NCI-H2107 treated with DMSO at 0.1 percent for 48 hours (cell line): ENCODE data around the gene CBX2.

Experiments used
- DNase-seq: peaks from one replicate; lab custom pipeline; 2025; ENCODE audit not compliant: unreplicated experiment; lab: John Stamatoyannopoulos, UW

CBX2 gene

DNA sequence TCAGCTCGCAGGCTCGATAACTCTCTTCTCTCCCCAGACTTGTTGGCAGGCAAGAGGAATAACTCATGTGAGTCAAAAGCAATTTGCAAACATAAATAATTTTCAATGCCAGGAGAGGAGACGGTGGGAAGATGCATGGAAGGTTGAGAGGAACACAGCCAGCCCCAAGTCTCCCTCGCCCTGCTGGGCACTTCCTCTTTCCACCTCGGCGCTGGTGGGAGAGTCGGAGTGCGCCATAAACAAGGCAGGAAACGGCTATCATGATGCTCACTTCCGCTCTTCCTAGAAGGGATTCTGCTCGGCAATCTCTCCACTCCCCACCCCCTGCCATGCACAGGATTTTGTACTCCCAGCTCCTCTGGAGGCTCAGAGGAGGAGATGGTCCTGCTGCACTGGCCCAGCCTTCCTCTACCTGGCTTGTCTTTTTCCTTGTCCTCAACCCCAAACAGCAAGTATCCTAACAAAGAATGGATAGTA lies 48.3 kb downstream of the CBX2 start:
- DNase-seq = no peak

DNA sequence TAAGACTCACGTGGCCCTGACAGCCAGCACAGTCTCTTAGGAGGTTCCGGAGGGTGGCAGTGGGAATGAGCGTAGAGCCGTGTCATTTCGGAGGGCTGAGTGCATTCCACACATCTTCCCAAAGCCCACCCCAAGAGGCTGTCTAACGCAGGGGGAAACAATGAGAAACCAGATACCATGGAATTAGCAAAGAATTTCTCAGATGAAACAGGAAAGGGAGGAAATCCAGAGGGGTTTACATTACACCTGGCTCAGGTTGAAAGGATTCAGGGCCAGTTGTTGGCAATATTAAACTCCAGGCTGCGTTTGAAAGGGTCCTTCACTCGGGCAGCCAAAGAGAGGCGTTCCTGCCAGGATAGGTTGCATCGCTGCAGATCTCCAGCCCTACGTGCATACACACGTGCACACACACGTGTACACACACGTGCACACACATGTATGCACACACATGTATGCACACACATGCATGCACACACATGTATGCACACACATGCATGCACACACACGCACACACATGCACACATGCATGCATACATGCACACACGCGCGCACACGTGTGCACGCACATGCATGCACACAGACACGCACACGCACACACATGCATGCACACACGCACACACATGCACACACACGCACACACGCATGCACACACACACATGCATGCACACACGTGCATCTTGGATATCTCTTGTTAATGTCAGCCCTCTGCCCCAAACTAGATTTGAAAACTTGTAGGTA lies 49.1 kb downstream of the CBX2 start:
- no peak for DNase-seq

DNA sequence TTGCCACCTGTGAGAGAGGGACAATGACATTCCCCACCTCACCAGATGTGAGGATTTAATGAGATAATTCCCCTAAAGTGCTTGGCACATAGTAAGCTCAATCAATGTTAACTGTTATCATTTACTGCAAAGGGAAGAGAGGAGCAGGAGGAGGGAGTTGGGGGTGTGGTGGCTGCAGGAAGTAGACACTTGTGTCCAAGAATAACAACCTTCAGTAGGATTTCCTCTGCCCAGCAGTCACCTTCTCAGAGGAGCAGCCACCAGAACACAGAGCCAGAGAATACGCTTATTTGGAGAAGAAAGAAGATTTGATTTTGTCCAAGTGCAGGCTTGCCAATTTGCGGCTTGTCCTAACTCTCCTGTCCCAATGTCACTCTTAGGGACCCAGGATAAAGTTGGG lies 51.1 kb downstream of the CBX2 start:
- DNase-seq = no peak

DNA sequence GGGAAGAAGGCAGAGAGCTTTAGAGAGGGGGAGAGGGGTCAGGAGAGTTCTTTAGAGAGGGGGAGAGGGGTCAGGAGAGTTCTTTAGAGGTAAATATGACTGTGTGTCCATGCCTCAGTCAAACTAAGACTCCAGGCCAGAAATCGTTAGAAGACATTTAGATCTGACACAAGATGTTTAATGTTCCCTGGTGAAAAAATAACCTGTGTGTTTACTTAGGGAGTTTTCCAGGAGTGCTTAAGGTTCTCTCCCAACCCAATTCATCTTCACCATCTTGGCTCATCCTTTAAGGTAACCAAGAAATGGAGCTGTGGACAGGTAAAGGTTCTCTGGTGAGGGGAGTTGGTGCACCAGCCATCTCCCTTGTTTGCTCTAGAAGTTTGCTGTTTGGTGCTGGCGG lies 51.5 kb downstream of the CBX2 start:
- DNase-seq = no peak

DNA sequence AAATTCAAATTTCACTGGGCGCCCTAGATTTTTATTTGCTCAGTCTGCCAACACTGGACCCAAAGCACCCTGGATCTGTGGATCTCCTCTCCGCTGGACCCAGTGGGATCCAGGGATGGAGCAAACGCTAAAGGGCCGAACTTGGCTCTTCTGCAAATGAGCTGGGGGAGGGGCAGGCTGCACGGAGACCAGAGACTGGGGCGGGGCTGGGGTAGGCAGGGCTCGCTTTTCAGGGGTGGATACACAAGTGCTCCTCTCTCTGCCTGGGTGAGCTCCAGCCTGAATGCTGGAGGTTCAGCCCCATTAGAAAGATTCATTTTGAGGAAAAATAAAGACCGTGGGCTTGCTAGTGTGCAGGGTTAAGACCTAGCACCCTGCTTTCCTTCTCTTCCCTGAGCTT lies 52.4 kb downstream of the CBX2 start:
- no peak for DNase-seq

DNA sequence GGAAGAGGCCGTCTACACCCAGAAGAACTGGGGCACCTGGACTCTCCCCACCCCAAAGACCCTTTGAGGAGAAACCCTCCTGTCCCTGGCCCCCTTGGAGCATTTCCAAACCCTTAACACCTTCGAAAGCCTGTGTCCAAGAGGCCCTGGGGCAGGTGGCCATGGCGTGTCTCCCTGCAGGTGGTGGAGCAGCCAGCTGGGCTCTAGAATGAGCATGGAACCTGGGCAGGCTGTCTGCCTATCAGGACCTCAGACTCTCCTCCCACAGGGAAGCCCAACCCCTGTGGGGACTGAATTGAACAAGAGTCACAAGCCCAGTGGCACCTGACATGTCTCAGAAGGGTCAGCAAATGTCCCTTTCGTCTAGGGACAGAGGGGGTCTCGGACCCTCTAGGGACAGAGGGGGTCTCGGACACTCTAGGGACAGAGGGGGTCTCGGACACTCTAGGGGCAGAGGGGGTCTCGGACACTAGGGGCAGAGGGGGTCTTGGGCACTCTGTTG lies 52.9 kb downstream of the CBX2 start:
- DNase-seq = no peak

DNA sequence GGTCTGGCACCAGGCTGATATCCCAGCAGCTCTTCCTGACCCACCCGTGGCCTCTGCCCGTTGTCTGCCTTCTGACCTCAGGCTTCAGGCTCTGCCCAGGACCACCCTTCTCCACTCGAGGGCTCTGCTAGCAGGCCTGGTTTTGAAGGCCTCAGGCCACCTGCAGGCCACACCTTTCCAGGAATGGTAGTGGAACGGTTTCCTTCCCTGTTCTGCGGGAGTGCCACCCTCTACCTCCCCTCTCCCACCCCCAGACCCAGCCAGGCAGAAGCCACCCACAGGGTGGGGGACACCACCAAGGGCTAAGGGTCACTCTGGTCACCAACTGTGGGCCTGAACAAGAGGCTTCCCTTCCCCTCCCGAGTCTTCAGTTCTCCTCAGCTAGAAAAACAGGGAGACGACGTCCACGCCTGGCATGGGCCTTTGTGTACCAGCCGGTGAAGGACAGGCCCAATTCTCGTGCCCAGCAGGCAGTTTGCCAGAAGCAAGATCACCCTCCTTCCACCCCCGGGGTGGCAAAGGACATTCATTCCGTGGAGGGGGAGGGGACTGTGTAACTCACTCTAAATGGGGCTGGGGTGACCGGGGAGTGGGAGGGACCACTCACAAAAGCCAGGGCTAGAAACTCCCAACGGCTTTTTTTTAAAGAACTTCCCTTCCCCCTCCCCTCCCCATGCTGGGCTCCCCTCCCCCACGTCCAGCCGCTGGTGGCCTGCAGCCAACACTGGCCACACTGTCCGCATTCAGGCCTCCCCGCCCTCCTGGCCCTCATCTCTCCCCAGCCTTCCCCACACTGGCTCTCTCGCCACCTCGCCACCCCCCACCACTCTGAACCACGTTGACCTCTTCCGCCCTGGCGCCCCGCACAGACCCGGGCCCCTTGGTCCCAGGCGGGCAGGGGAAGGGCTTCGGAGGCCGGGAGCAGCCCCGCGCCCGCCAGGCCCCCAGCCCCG lies 53.6 kb downstream of the CBX2 start:
- no peak for DNase-seq

DNA sequence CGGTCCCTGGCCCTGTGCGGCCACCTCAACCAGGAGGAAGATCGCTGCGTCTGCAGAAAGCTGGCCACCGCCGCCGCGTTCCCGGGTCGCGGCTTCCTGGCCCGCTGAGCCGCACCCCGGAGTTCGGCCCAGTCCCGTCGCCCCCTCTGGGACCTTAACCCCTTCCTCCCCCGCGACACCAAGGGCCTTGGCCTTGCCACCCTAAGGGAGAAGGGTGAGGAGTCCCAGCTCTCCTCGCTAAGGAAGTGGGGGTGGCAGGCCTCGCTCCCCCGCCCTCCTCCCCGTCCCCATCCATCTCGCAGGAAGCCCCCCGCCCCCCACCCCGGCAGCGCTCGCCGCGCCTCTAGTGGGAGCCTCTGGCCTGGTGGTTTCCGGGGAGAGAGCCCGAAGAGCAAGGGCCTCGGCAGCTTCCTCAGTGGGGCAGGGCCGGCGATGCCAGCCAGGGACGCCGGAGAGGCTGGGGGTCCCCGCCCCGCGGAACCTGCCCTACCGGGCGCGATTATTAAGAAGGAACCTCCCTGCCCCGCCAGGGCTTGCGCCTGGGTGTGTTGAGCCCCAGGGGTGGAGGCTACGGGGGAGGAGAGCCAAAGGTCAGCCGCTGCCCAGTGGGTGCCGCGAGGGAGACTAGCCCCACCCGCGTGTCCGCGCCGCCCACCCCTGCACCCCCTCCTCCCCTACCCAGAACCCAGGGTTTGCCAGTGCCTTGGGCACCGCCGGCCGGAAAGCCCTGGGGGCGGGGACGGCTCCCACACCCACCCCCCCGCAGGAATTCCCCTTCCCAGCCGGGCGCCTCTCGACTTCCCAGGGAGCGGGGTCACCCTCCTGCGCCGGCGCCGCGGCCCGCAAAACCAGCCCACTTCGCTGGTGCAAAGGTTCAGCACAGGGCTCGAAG lies 54.5 kb downstream of the CBX2 start:
- DNase-seq = no peak

DNA sequence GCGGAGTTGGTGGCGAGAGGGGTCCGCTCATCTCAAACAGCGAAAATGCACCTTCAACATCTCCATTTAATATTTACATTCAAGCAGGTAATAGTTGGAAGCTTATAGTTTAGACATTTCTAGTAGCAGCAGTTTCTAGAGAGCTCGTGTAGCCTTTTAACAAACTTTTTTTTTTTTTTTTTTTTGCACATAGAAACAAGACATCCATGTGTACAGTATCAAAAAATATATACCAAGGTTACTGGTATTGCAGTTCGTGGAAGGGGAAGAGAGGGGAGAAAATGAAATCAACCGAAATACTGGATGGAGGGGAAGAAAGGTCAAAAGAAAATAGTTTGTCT lies 55.1 kb downstream of the CBX2 start:
- no peak for DNase-seq

DNA sequence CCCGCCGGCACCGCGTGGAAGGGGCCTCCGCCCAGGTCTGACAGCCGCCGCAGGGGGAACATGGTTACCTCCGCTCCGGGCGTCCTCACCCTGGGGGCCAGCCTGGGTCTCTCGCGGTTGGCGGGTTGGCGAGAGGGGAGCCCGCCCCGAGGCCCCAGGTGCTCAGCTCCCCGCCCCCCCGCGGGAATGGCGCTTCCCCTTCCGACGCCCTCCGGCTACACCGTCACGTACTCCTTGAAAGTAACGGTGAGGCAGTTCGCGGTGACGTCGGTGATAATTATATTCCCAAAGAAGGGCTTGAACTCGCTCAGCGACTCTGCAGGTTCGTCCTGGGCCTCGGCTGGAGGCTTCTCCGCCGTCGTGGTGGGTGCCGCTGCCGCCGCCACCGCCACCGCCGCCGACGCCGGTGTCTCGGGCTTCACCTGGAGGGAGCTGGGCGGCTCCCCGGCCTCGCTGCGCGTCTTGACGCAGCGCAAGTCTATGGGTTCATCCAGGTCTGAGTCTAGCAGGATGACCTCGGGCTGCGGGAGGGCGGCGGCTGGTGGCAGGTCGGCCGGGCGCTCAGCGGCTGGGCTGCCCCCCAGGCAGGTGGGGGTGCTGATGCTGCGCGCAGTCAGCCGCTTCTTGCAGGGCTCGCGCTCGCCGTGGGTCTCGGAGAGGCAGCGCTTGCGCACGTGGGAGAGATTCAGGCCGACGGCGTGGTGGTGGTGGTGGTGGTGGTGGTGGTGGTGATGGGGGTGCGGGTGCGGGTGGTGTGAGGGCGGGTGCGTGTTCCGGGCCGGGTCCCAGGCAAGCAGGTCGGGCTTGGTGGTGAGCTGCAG lies 56.0 kb downstream of the CBX2 start:
- DNase-seq = no peak

DNA sequence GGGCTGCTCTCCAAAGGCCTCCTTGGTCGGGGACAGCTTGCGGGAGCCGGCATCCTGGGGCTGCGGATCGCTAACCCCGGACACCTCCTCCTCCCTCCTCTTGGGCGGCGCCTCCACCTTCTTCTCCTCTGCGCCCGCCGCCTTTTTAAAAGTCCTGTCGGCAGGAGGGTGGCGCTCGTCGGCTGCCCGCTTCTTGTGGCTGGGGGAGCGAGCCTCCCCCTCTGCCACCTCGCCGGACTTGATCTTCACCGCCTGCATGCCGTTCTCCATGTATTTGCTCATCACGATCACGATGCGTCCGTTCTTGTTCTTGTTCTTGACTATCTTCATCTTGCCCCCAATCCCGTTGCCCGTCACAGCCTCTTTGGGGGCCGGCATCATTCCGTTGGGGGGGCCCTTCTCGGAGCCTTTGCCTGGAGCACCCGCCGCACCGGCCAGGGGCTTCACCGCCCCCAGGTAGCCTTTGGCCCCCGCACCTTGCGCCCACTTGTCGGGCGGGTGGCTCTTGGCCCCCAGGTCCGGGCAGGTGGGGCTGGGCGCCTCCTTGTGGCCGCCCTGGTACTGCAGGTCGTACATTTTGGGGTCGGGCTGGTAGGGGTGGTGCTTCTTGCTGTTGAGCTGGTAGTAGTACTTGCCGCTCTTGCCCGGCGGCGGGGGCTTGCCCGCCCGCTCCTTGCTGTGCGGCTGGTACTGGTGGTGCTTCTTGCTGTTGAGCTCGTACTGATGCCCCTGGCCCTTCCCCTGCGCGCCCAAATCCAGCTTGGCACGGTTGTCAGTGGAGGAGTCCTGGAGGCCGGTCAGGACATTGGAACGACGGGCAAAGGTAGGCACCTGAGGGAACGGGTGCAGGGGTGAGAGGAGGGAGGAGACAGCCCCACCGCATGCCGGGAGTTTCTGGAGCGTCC lies 56.9 kb downstream of the CBX2 start:
- no peak for DNase-seq

DNA sequence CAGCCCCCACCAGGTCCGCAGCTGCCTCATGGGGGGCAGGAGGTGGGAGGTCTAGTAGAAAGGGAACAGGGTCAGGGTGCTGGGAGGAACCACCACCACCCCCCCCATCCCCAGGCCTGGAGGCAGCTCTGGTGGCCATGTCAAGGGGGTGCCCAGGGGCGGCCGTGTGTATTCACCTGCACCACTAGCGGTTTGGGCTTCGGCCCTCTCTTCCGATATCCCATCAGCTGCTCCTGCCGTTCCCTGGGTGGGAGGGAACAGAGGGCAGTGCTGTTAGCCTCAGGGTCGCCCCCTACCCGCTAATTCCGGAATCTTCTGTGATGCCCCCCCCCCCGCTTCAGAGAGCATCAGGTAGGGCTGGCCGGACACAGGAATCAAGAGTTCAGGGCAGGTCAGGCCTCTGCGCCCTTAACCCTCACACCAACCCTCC lies 57.5 kb downstream of the CBX2 start:
- no peak for DNase-seq

DNA sequence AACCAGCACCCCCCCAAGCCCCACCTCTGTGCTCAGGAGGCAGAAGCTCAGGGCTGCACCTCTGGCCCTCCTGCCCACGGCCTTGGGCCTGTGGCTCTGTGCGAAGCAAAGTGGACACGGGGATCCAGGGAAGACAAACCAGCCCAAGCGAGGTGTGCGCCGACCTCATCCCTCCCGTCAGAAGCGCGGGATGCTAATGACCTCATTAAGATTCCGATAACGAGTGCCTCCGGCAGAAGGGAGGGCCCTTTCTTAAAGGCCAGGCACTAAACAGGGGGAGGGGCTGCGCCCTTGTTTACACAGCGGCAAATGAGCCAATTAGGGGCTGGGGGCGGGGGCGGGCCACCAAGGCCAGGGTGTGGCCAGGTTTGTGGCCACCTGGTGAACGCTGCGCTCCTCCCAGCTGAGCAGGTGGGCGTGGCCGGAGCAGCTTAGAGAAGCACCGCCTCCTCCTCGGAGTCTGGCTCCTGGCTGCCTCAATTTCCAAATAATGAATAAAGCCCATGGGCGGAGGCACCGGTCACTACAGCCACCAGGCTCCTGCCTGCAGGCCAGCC lies 58.1 kb downstream of the CBX2 start:
- DNase-seq = no peak

DNA sequence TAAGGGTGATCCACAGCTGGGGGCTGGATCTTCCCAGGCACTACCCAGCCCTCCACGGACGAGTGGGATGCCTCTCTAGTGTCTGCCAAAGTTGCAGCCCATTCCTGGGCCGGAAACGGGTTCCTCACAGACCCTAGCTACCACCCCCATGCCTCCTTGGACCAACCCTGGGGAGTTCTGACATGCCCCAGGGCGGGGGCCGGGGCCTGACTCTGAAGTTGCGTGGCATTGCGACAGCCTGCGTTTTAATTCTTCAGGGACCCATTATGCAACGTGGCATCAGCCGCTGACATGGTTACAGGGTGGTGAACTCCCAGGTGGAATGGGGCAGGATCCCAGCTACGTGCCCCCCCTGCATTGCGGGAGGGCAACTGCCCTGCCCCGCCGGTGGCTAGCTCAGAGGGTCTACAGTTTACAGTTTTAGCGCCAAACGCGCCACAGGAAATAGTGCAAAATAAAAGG lies 58.6 kb downstream of the CBX2 start:
- no peak for DNase-seq

DNA sequence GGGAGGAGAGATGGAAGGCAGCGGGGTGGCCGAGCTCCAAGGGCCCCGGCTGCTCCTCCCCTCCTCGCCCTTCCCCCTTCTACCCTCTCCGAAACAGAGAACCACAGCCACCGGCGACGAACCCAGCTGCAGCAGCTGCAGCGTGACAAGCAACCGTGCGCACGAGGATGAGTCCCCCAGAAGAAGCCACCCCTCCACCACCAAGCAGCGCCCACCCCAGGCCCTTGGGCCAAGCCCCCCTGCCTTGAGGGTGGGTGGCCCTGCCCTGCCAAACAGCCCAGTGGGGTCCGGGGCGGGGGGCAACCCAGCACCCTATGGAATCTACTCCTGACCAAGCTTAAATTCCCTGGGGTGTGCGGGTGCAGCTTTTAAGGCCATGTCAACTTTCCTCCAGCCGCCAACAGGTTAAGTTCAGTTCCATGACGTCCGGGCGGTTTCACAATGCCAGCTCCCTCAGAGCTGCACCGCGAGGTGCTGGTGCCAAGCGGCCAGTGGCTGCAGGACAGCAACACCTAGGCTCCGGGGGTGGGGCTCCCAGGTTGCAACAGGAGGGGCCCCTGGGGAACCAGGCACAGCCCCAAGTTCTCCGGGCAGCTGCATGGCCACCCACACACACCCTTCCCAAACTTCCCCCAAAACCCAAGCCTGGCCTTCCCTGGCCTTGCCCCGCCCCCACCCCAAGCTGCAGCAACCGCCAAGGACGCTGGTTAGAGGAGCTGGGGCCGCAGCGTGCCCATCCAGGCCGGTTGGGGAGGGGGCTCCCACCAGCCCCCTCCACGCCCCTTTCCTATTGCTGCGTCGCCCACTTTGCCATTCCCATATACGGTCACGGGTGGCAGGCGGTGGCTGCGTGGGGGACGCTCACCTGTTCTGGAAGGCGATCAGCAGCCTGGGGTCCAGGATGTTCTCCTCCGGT lies 59.3 kb downstream of the CBX2 start:
- peak; percentile 38 for DNase-seq
